Measurements from ENCODE around the gene CNOT6L.

The CNOT6L gene

DNA sequence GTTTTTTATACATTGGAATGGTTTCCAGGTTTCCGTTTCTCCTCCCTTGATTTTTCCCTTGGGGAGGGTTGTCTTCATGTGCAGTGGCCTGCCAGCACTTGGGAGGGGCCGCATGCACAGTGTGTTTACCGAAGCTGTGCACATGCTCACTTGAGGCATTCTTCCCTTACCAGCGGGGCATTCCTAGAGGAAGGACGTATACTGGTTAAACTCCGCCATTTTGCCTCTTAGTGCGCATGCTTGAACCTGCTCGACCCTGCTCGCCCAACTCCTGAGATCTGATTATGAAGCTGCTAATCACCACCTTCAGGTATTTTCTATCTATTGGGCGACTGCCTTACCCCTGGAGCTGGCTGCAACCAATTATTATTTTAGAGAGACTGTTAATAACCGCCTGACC lies 137.4 kb downstream of the CNOT6L start:
- TF ChIP-seq, protein P1, sequence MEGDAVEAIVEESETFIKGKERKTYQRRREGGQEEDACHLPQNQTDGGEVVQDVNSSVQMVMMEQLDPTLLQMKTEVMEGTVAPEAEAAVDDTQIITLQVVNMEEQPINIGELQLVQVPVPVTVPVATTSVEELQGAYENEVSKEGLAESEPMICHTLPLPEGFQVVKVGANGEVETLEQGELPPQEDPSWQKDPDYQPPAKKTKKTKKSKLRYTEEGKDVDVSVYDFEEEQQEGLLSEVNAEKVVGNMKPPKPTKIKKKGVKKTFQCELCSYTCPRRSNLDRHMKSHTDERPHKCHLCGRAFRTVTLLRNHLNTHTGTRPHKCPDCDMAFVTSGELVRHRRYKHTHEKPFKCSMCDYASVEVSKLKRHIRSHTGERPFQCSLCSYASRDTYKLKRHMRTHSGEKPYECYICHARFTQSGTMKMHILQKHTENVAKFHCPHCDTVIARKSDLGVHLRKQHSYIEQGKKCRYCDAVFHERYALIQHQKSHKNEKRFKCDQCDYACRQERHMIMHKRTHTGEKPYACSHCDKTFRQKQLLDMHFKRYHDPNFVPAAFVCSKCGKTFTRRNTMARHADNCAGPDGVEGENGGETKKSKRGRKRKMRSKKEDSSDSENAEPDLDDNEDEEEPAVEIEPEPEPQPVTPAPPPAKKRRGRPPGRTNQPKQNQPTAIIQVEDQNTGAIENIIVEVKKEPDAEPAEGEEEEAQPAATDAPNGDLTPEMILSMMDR (IDR thresholded peaks at IDR 0.05; ENCODE audit: control extremely low read depth, extremely low read depth, low read depth, missing control alignments), result no peak
- ChIA-PET CTCF (no interaction called here), POLR2A (no interaction called here)
- no peak for DNase-seq (ENCODE audit: extremely low spot score)

DNA sequence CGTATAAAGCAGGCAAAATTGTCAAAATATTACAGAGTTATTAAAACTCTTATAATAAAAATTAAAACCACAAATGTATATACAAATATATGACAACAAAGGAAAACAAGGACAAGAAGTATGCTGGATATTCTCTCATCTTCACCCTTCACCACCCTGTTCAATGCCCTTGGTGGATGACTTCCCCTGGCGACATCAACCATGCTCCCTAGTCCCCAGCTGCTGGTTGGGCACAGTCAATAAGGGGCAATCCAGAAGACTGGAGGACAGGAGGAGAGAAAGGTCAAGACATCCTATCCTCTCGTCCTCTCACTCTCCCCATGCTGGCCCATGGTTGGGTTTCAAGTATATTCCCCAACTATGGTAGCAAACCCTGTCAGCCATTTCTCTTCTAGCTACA lies 142.3 kb downstream of the CNOT6L start:
- TF ChIP-seq, protein P1 (IDR thresholded peaks at IDR 0.05; ENCODE audit: control extremely low read depth, extremely low read depth, low read depth, missing control alignments), result no peak
- ChIA-PET CTCF (no interaction called here), POLR2A (interaction anchor here (0.6 kb wide), 1 partner anchor 1874 kb away, joined by 5 read pairs; no protein-coding TSS in a partner anchor)

DNA sequence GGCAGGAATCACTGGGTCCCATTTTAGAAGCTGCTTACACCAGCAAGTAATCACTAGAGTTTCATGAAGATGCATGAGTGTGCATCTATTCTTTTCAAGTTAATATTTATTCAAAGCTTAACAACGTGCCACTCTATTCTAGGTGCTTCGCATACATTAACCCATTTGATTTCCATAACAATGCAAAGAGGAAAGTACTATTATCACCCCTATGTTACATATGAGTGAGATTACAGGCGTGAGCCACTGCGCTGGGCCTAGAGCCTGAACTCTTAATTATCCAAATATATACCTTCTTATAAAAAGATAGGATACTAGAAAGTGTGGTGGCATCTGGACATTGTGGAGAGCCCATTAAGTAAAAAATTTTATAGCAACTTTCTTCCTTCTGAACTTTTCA lies 148.1 kb downstream of the CNOT6L start:
- DNase-seq (ENCODE audit: extremely low spot score), result no peak

More for the DNA sequence above, 142.3 kb downstream of the CNOT6L start:
- DNase-seq (ENCODE audit: extremely low spot score), result no peak

DNA sequence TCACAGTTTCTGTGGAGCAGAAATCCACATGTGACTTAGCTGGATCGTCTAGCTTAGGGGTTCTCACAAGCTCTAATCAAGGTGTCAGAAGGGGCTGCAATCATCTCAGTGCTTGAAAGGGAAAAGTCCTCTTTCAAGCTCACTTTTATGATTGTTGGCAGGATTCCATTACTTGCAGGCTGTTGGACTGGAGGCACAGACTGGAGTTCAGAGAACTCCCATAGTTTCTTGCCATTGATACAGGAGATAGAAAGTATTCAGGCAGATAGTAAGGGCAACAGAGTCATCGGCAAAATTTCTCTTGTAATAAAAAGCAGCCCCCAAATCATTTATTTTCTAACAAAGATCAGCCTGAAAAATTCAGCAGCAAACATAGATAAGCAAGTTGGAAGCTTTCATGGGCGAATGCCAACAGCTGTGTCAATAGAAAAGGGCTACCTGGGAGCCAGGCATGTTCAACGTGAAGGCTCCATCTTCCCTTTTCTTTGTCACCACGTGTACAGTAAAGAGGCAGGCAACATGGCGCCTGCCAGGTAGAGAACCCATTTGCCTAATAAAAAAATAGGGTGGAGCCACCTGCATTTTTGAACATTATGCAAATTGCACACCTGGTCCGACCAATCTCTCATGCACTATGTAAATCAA lies 149.1 kb downstream of the CNOT6L start:
- POLR2A ChIA-PET, result no interaction called here

More for the DNA sequence above, 148.1 kb downstream of the CNOT6L start:
- TF ChIP-seq, protein P1 (IDR thresholded peaks at IDR 0.05; ENCODE audit: control extremely low read depth, extremely low read depth, low read depth, missing control alignments), result no peak
- ChIA-PET POLR2A (no interaction called here), CTCF (no interaction called here)

DNA sequence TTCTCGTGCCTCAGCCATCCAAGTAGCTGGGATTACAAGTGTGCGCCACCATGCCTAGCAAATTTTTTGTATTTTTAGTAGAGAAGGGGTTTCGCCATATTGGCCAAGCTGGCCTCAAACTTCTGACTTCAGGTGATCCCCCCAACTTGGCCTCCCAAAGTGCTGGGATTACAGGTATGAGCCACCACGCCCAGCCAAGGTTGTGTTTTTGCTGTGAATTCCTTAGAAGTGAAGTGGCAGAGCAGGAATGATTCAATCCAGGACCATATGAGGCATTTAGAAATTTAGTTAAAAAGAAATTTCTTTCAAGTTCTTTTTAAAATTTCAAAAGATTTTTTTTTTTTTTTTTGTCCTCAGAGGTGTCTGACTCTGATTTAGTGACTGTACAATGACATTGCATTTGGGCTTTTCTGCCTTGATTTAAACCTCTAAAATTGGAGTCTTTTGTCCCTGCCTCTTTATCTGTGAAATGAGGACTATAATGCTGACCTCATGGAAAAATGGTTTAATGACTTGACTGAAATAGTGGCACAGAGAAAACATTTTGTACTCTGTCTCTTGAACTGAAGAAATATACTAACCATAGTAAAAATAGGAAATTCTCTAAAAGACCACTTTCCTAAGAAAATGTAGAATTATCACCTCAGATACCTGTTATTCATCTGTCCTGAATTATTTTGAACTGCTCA lies 153.6 kb downstream of the CNOT6L start:
- no peak for DNase-seq (ENCODE audit: extremely low spot score)
- CTCF ChIA-PET, result no interaction called here
- TF ChIP-seq, protein P1 (IDR thresholded peaks at IDR 0.05; ENCODE audit: control extremely low read depth, extremely low read depth, low read depth, missing control alignments), result no peak
- POLR2A ChIA-PET, result no interaction called here

More for the DNA sequence above, 149.1 kb downstream of the CNOT6L start:
- TF ChIP-seq, protein P1 (IDR thresholded peaks at IDR 0.05; ENCODE audit: control extremely low read depth, extremely low read depth, low read depth, missing control alignments), result no peak
- DNase-seq (ENCODE audit: extremely low spot score), result no peak
- CTCF ChIA-PET, result interaction anchor here (0.8 to 1.2 kb wide), 3 partner anchors 18 to 69 kb away, joined by 3 read pairs; no protein-coding TSS in a partner anchor

All from GM10248 (cell line).